Activated naive CD4-positive, alpha-beta T cell treated with anti-CD3 and anti-CD28 coated beads for 36 hours (primary cell): ENCODE data around the gene CENPP. TPM values are rescaled to one million over a fixed set of nuclear protein-coding genes. Genes with fewer than 3 reads are reported as not detected.

Experiments used
- CTCF ChIA-PET: fragments of 350-600 bp; sonication (Branson Sonifier 250); formaldehyde crosslinking; loops from one replicate; lab custom pipeline; 2021; ENCODE audit warnings: antibody characterized with exemption; lab: Charles Lee
- DNase-seq: peaks from one replicate; pipeline ENCODE4 v3.0.0-alpha.2; 2020
- H3K27ac Mint-ChIP-seq: one replicate; pipeline ENCODE4 v1.8.0; 2021; ENCODE audit warnings: mild to moderate bottlenecking, mixed read lengths
- H3K27me3 Mint-ChIP-seq: one replicate; pipeline ENCODE4 v1.8.0; 2021; ENCODE audit warnings: low read depth, mixed read lengths
- H3K36me3 Mint-ChIP-seq: one replicate; pipeline ENCODE4 v1.8.0; 2021; ENCODE audit warnings: low read depth, mixed read lengths
- H3K4me1 Mint-ChIP-seq: one replicate; pipeline ENCODE4 v1.8.0; 2021; ENCODE audit warnings: low read depth, mixed read lengths
- H3K4me3 Mint-ChIP-seq: one replicate; pipeline ENCODE4 v1.8.0; 2021; ENCODE audit warnings: mild to moderate bottlenecking, moderate library complexity, mixed read lengths
- H3K9me3 Mint-ChIP-seq: one replicate; pipeline ENCODE4 v1.8.0; 2021; ENCODE audit warnings: mixed read lengths
- intact Hi-C: fragments of 100-400 bp; cut with micrococcal nuclease; formaldehyde crosslinking; loops from one replicate; pipeline ENCODE4 v1.15.1; 2023
- microRNA-seq: library from miRNA; unstranded; fragments of <30 nt; microRNA quantifications from one replicate; pipeline ENCODE4 v1.2.0, GENCODE V29; 2022; ENCODE audit warnings: borderline microRNAs expressed, borderline replicate concordance
- total RNA-seq, 2 experiments: library from RNA; stranded (reverse); gene quantifications; one replicate each; pipeline ENCODE4 v1.2.3, GENCODE V29; 2021

The CENPP gene
- total RNA-seq, 2 experiments from 2014 or later = 24.9 to 26.5 TPM

- Mint-ChIP-seq H3K27ac (no peak overlapping the region), H3K4me1 (peaks cover 31% of the 10 kb centered on the region), H3K4me3 (no peak overlapping the region), H3K9me3 (no peaks in the 10 kb centered on the region), H3K27me3 (no peaks in the 10 kb centered on the region), H3K36me3 (peaks cover 9% of the 10 kb centered on the region)
- intact Hi-C loops = no loop called here
- no peak for DNase-seq
- CTCF ChIA-PET = no interaction called here
Observed at GRCh38 chr9:92661743-92662142, 336.0 kb downstream of the CENPP start.

- Mint-ChIP-seq H3K4me1 (peaks cover 35% of the 10 kb centered on the region), H3K36me3 (peaks cover 7% of the 10 kb centered on the region), H3K9me3 (no peaks in the 10 kb centered on the region), H3K4me3 (no peak overlapping the region), H3K27ac (no peak overlapping the region), H3K27me3 (no peaks in the 10 kb centered on the region)
- DNase-seq = no peak
- intact Hi-C loops = no loop called here
- CTCF ChIA-PET = interaction anchor here (0.9 kb wide), 1 partner anchor 13 kb away, joined by 3 read pairs; no protein-coding TSS in a partner anchor
Observed at GRCh38 chr9:92663126-92663525, 337.4 kb downstream of the CENPP start.

GRCh38 chr9:92663951-92664350 lies 338.2 kb downstream of the CENPP start:
- intact Hi-C loops = no loop called here
- DNase-seq = no peak
- CTCF ChIA-PET = interaction anchor here (0.9 kb wide), 1 partner anchor 12 kb away, joined by 3 read pairs; no protein-coding TSS in a partner anchor
- no peak overlapping the region for H3K4me3 Mint-ChIP-seq
- peaks cover 42% of the 10 kb centered on the region for H3K4me1 Mint-ChIP-seq
- no peaks in the 10 kb centered on the region for H3K9me3 Mint-ChIP-seq
- peaks cover 7% of the 10 kb centered on the region for H3K36me3 Mint-ChIP-seq
- H3K27me3 Mint-ChIP-seq = no peaks in the 10 kb centered on the region
- H3K27ac Mint-ChIP-seq = no peak overlapping the region

DNA sequence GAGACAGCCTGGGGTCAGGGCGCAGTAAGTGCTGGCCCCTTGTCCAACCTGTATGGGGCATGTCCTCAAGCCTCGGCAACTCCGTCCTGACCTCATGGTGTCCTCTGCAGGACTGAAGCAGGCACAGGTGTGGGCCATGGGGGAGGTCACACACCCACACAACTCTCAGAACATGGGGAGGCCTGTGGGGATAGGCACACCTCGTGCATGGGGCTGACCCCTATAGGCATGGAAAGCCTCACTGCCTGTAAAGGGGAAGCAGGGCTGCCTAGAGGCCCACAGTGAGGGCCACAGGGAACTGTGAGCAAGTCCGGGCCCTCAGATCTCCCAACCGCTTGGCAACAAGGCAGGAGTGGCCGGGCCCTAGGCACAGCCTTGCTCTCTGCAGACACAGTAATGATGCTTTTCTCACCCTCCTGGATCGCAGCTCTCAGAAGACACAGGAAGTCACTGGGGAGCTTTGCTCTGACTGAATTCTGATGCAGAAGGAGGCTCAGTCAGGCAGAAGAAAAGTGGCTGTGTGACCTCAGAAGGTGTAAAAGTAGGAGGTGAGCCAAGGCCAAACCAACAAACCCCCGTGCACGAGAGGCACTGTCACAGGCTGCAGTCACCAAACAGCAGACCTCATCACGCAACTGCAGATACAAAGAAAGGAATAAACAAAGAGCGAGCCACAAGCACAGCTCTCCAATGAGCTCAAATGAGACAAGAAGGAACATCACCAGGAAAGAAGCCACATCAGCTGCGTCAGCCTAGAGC lies 338.8 kb downstream of the CENPP start:
- CTCF ChIA-PET = interaction anchor here (0.6 kb wide), 1 partner anchor 12 kb away, joined by 5 read pairs; no protein-coding TSS in a partner anchor
- H3K4me1 Mint-ChIP-seq = peaks cover 45% of the 10 kb centered on the region
- H3K4me3 Mint-ChIP-seq = no peak overlapping the region
- H3K27ac Mint-ChIP-seq = peak overlapping the region; percentile 62
- no peaks in the 10 kb centered on the region for H3K27me3 Mint-ChIP-seq
- intact Hi-C loops = no loop called here
- peak; percentile 41 for DNase-seq
- no peaks in the 10 kb centered on the region for H3K9me3 Mint-ChIP-seq
- peaks cover 7% of the 10 kb centered on the region for H3K36me3 Mint-ChIP-seq

DNA sequence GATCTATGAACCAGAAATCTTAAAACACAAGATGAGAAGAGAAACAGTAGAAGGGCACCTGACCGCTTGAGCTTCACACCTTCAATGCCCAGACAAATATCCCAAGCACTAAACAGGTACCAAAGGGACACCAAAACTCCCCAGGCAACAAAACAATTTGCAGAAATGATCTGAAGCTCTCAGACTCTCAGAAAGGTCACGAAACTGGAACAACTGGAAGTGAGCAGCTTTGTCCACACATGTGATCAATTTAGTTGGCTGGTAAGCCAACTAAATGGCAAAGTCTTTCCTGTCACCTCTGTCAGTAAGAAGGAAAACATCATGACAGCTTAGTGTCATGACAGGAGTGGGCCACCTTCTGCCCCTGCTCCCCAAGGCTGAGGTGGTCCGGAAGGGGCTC lies 340.1 kb downstream of the CENPP start:
- Mint-ChIP-seq H3K27ac (no peak overlapping the region), H3K9me3 (no peaks in the 10 kb centered on the region), H3K27me3 (no peaks in the 10 kb centered on the region), H3K4me3 (no peak overlapping the region), H3K36me3 (peaks cover 8% of the 10 kb centered on the region), H3K4me1 (peaks cover 43% of the 10 kb centered on the region)
- CTCF ChIA-PET = no interaction called here
- intact Hi-C loops = no loop called here
- no peak for DNase-seq

DNA sequence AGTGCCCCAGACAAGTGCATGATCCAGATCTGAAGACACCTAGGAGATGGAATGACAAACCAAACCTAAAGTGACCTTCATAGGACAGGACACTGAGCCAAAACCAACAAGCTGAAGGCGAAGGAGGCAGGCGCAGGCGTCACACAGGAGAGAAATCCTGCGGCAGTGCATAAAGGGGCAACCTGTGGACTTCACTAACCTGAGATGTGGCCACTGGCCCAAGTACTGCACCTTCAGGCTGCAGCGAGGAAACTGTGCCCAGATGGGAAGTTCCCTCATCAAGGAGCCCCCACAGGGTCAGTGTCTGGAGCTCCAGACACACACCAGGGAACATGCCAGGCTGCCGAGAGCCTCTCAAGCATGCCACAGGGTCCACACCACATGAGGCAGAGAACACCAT lies 340.5 kb downstream of the CENPP start:
- Mint-ChIP-seq H3K27ac (no peak overlapping the region), H3K4me1 (peaks cover 44% of the 10 kb centered on the region), H3K27me3 (no peaks in the 10 kb centered on the region), H3K4me3 (no peak overlapping the region), H3K9me3 (no peaks in the 10 kb centered on the region), H3K36me3 (peaks cover 8% of the 10 kb centered on the region)
- CTCF ChIA-PET = no interaction called here
- intact Hi-C loops = no loop called here
- DNase-seq = no peak

GRCh38 chr9:92666912-92667532 lies 341.3 kb downstream of the CENPP start:
- peaks cover 43% of the 10 kb centered on the region for H3K4me1 Mint-ChIP-seq
- CTCF ChIA-PET = interaction anchor here (1.2 kb wide), 1 partner anchor 124 kb away, joined by 7 read pairs; no protein-coding TSS in a partner anchor
- H3K9me3 Mint-ChIP-seq = no peaks in the 10 kb centered on the region

GRCh38 chr9:92668746-92669526 lies 343.2 kb downstream of the CENPP start:
- no peaks in the 10 kb centered on the region for H3K27me3 Mint-ChIP-seq
- intact Hi-C loops = no loop called here
- peaks cover 10% of the 10 kb centered on the region for H3K36me3 Mint-ChIP-seq
- H3K4me3 Mint-ChIP-seq = peak overlapping the region; percentile 93
- no peaks in the 10 kb centered on the region for H3K9me3 Mint-ChIP-seq
- H3K27ac Mint-ChIP-seq = peak overlapping the region; percentile 57
- H3K4me1 Mint-ChIP-seq = peaks cover 33% of the 10 kb centered on the region
- peak; percentile 48 for DNase-seq
- CTCF ChIA-PET = no interaction called here

More at GRCh38 chr9:92666912-92667532, 341.3 kb downstream of the CENPP start:
- H3K27ac Mint-ChIP-seq = peak overlapping the region; percentile 2
- peaks cover 8% of the 10 kb centered on the region for H3K36me3 Mint-ChIP-seq
- intact Hi-C loops = no loop called here
- H3K4me3 Mint-ChIP-seq = no peak overlapping the region
- no peak for DNase-seq
- no peaks in the 10 kb centered on the region for H3K27me3 Mint-ChIP-seq

GRCh38 chr9:92669527-92669889 lies 343.8 kb downstream of the CENPP start:
- Mint-ChIP-seq H3K36me3 (peaks cover 10% of the 10 kb centered on the region), H3K4me1 (peaks cover 32% of the 10 kb centered on the region), H3K27ac (peak overlapping the region; percentile 57), H3K27me3 (no peaks in the 10 kb centered on the region), H3K9me3 (no peaks in the 10 kb centered on the region), H3K4me3 (peak overlapping the region; percentile 93)
- intact Hi-C loops = no loop called here
- CTCF ChIA-PET = interaction anchor here (0.7 kb wide), 1 partner anchor 140 kb away, joined by 4 read pairs; no protein-coding TSS in a partner anchor
- DNase-seq = peak; percentile 18

Small RNAs within 50 kb of the gene (microRNA-seq; reads per million reads assigned to microRNA genes)
- gene MIR3651 = 2.2 reads per million
- not detected for gene MIR4670

Other genes starting within 250 kb of the CENPP start
- 10 to 100 TPM; 32.0 to 38.4 TPM for gene SPTLC1, start 210.5 kb upstream of the CENPP start, total RNA-seq
- 100 to 1,000 TPM; 271 to 272 TPM for gene IARS1, start 32.3 kb upstream of the CENPP start, total RNA-seq
- gene NOL8, start 603 bp upstream of the CENPP start, total RNA-seq = 10 to 100 TPM; 41.0 to 46.2 TPM
- gene OGN, start 78.6 kb downstream of the CENPP start, total RNA-seq = not detected
- gene OMD, start 98.5 kb downstream of the CENPP start, total RNA-seq = not detected
- not detected for gene ASPN, start 156.6 kb downstream of the CENPP start, total RNA-seq
- not detected for gene ECM2, start 210.0 kb downstream of the CENPP start, total RNA-seq